ENCODE results near the gene NXF1. TPM values are rescaled to one million over a fixed set of nuclear protein-coding genes. Genes with fewer than 3 reads are reported as not detected.
"Not testable (repeated sequence)": the region's sequence is repeated elsewhere in the genome, so short reads cannot be mapped to it uniquely, and the experiment has no call there.

Gene NXF1
- total RNA-seq, 1 donor from 2014 or later = 93.2 TPM

GRCh38 chr11:62752177-62752785 lies 53.0 kb downstream of the NXF1 start:
- no peaks in the 10 kb centered on the region for H3K9me3 ChIP-seq
- H3K36me3 ChIP-seq = peaks cover 31% of the 10 kb centered on the region
- DNase-seq (no peak), ATAC-seq (no peak)
- intact Hi-C loops (cut with DNase I) = no loop called here
- H3K27me3 ChIP-seq (ENCODE audit: low read depth) = no peaks in the 10 kb centered on the region
- H3K27ac ChIP-seq = no peak overlapping the region
- peaks cover 28% of the 10 kb centered on the region for H3K4me1 ChIP-seq
- TF ChIP-seq, protein P1, sequence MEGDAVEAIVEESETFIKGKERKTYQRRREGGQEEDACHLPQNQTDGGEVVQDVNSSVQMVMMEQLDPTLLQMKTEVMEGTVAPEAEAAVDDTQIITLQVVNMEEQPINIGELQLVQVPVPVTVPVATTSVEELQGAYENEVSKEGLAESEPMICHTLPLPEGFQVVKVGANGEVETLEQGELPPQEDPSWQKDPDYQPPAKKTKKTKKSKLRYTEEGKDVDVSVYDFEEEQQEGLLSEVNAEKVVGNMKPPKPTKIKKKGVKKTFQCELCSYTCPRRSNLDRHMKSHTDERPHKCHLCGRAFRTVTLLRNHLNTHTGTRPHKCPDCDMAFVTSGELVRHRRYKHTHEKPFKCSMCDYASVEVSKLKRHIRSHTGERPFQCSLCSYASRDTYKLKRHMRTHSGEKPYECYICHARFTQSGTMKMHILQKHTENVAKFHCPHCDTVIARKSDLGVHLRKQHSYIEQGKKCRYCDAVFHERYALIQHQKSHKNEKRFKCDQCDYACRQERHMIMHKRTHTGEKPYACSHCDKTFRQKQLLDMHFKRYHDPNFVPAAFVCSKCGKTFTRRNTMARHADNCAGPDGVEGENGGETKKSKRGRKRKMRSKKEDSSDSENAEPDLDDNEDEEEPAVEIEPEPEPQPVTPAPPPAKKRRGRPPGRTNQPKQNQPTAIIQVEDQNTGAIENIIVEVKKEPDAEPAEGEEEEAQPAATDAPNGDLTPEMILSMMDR (IDR thresholded peaks at IDR 0.05) = no peak
- no peak overlapping the region for H3K4me3 ChIP-seq

GRCh38 chr11:62749931-62750330 lies 55.3 kb downstream of the NXF1 start:
- H3K9me3 ChIP-seq; DNase-seq; H3K27ac ChIP-seq; ATAC-seq; H3K4me3 ChIP-seq; intact Hi-C loops (cut with DNase I); H3K27me3 ChIP-seq (ENCODE audit: low read depth): not testable (repeated sequence)
- Histone ChIP-seq H3K36me3 (peaks cover 31% of the 10 kb centered on the region), H3K4me1 (peaks cover 28% of the 10 kb centered on the region)

- Histone ChIP-seq H3K27me3 (ENCODE audit: low read depth) (no peaks in the 10 kb centered on the region), H3K4me1 (peaks cover 12% of the 10 kb centered on the region), H3K36me3 (peaks cover 27% of the 10 kb centered on the region), H3K27ac (no peak overlapping the region), H3K4me3 (no peak overlapping the region), H3K9me3 (no peaks in the 10 kb centered on the region)
- intact Hi-C loops (cut with DNase I) = no loop called here
- no peak for DNase-seq
- no peak for ATAC-seq
- TF ChIP-seq, protein P1 (IDR thresholded peaks at IDR 0.05) = no peak
Observed at GRCh38 chr11:62747475-62748160, 57.6 kb downstream of the NXF1 start.

Small RNA genes within 50 kb of the gene (microRNA-seq; reads per million reads assigned to microRNA genes)
- gene MIR6514 (ENCODE audit: borderline number of aligned reads) (not detected), gene MIR6748 (ENCODE audit: borderline number of aligned reads) (not detected)

Other genes with a start within 250 kb of the NXF1 start
- gene EEF1G, start 231.5 kb downstream of the NXF1 start, total RNA-seq = 899 TPM
- 15.8 TPM for gene TUT1, start 213.9 kb downstream of the NXF1 start, total RNA-seq
- gene MTA2, start 203.6 kb downstream of the NXF1 start, total RNA-seq = 68.4 TPM
- gene EML3, start 192.7 kb downstream of the NXF1 start, total RNA-seq = 69.3 TPM
- 5.6 TPM for gene ROM1, start 192.2 kb downstream of the NXF1 start, total RNA-seq
- gene B3GAT3, start 183.5 kb downstream of the NXF1 start, total RNA-seq = 32.6 TPM
- 228 TPM for gene GANAB, start 158.8 kb downstream of the NXF1 start, total RNA-seq
- gene INTS5, start 152.1 kb downstream of the NXF1 start, total RNA-seq = 18.6 TPM
- 37.1 TPM for gene C11orf98, start 140.2 kb downstream of the NXF1 start, total RNA-seq
- gene CSKMT, start 140.1 kb downstream of the NXF1 start, total RNA-seq = 12.1 TPM
- gene UQCC3, start 133.8 kb downstream of the NXF1 start, total RNA-seq = 6.1 TPM
- gene LBHD1, start 133.2 kb downstream of the NXF1 start, total RNA-seq = 11.1 TPM
- 116 TPM for gene UBXN1, start 126.4 kb downstream of the NXF1 start, total RNA-seq
- gene LRRN4CL, start 115.9 kb downstream of the NXF1 start, total RNA-seq = 3.4 TPM
- gene BSCL2, start 98.0 kb downstream of the NXF1 start, total RNA-seq = 87.0 TPM
- not detected for gene GNG3, start 97.8 kb downstream of the NXF1 start, total RNA-seq
- 46.1 TPM for gene HNRNPUL2, start 78.0 kb downstream of the NXF1 start, total RNA-seq
- 24.3 TPM for gene TTC9C, start 77.0 kb downstream of the NXF1 start, total RNA-seq
- 11.6 TPM for gene ZBTB3, start 51.3 kb downstream of the NXF1 start, total RNA-seq
- 57.5 TPM for gene POLR2G, start 43.9 kb downstream of the NXF1 start, total RNA-seq
- gene TAF6L, start 34.0 kb downstream of the NXF1 start, total RNA-seq = 23.6 TPM
- 54.6 TPM for gene TMEM179B, start 18.0 kb downstream of the NXF1 start, total RNA-seq
- gene TMEM223, start 13.4 kb downstream of the NXF1 start, total RNA-seq = 17.2 TPM
- gene STX5, start 26.6 kb upstream of the NXF1 start, total RNA-seq = 42.0 TPM
- not detected for gene TEX54, start 27.4 kb upstream of the NXF1 start, total RNA-seq
- 35.3 TPM for gene WDR74, start 34.1 kb upstream of the NXF1 start, total RNA-seq
- 214 TPM for gene SLC3A2, start 75.5 kb upstream of the NXF1 start, total RNA-seq
- gene CHRM1, start 115.9 kb upstream of the NXF1 start, total RNA-seq = 6.8 TPM
- gene SLC22A6, start 179.5 kb upstream of the NXF1 start, total RNA-seq = not detected
- not detected for gene SLC22A8, start 210.4 kb upstream of the NXF1 start, total RNA-seq

Measured in lower lobe of right lung (tissue), 2 donors.